Germinal center (tissue), 1 donor: Measurements from ENCODE around the gene CHST11.
"Not testable (repeated sequence)": the region's sequence is repeated elsewhere in the genome, so short reads cannot be mapped to it uniquely, and the experiment has no call there.

Experiments used
- DNase-seq: peaks from one replicate; pipeline ENCODE4 v3.0.0; 2012; ENCODE audit warnings: mixed read lengths, low spot score

CHST11 gene

GRCh38 chr12:104526320-104526719, 69.6 kb downstream of the CHST11 start:
- DNase-seq, result no peak

DNA sequence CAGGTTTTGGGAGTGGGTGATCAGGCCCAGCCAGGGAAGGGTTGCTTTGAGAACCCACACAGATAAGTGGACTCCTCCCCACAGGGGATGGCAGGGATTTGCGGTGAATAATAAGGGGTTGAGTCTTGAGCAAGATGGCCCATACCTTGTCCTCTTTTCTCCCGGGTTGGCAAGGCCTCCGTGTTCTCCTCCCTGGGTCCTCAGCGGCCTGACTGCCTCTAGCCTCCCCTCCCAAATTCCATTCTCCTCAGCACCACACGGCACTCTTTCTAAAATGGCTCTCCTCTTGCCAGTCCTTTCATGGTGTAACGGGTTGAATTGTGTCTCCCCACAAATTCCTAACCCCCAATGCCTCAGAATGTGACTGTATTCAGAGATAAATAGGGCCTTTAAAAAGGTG, 70.0 kb downstream of the CHST11 start:
- DNase-seq, result no peak

- not testable (repeated sequence) for DNase-seq
These were observed 70.9 kb downstream of the CHST11 start for GRCh38 chr12:104527653-104528052.

GRCh38 chr12:104529130-104529874, 72.6 kb downstream of the CHST11 start:
- no peak for DNase-seq

DNA sequence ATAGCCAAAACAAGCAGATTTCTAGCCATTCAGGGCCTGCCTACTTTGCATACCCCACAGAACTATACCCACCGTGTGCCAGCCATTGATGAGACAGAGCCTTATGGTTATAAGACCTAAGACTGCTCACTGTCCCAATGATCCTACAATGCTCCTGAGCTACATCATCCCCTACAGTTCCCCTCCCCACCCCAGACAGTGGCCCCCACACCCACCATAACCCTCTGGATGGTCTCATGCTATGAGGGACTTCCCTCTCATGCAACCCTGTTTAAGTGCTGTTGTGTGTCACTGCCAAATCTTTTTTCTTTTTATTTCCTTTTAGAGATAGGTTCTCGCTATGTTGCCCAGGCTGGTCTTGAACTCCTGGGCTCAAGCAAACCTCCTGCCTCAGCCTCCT, 75.9 kb downstream of the CHST11 start:
- no peak for DNase-seq

- no peak for DNase-seq
These were observed 76.4 kb downstream of the CHST11 start for GRCh38 chr12:104533134-104533533.

DNA sequence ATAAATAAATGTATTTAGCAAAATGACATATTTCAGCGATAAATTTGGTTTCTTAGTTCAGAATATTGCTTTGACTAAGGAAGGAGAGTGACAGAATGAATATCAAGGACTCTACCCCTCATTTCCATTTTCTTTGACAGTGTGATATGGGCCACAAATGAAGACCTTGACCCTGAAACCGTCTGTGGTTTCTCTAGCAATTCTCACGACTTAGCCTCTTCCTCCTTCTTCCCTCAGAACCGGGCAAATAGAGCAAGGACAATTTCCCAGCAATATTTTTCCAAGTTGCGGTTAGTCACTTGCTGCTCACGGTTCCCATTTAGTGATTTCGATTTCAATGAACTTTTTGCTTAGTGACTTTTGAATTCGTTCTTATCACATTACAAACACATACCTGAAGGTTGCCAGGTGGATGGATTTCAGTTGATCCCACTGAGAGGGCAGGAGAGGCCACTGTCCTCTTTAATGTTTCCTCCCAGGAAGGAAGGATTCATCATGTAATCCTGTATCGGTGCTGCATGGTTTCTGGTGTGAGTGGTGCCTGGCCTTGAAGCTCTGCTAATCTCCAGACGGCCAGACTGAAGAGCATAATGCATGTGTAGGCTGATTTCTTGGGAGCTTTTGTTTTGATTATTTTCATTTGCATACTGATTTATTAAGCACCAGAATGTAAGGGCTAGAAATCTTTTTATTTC, 77.6 kb downstream of the CHST11 start:
- DNase-seq, result no peak

- no peak for DNase-seq
These were observed 78.1 kb downstream of the CHST11 start for GRCh38 chr12:104534857-104535248.

- DNase-seq, result no peak
These were observed 78.6 kb downstream of the CHST11 start for GRCh38 chr12:104535369-104535768.

GRCh38 chr12:104536841-104537240, 80.1 kb downstream of the CHST11 start:
- peak; percentile 54 for DNase-seq

- no peak for DNase-seq
These were observed 81.3 kb downstream of the CHST11 start for GRCh38 chr12:104538056-104538455.

GRCh38 chr12:104538891-104539462, 82.2 kb downstream of the CHST11 start:
- DNase-seq, result no peak

DNA sequence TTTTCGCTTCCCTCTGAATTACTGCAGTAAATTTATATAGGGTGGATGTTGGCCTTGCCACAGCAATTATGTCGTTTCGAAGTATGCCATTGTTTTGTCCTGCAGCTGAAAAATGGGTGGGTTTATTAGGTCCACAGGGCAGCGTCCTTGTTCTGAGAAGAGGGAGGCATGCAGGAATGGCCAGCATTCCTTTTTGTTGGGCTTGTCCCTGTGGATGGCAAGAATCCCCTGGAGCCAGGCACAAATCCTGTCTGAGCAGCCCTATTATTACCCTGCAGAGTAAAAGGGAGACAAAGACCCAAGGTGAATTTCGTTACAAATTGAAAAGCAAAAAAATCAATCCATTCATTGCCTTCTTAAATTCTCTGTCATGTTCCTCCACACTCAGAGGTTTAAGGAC, 88.1 kb downstream of the CHST11 start:
- no peak for DNase-seq

DNA sequence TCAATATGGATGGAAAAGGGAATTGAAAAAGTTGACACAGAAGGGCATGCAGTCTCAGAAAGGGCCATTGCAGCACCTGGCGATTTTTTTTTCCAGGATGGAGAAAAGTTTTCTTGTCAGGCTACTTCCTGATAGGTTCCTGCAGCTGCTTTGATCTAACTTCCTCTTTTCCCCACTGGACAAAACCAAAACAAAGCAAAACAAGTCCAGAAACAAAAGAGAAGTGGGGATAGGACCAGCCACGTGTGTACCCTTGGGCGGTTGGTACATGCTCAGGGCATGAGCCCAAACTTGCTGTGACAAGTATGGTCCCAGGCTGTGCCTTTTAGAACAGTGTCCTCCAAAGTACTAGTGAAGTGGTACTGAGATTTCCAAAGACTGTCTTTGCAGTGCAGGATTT, 89.8 kb downstream of the CHST11 start:
- DNase-seq, result no peak

GRCh38 chr12:104547235-104547634, 90.5 kb downstream of the CHST11 start:
- no peak for DNase-seq

DNA sequence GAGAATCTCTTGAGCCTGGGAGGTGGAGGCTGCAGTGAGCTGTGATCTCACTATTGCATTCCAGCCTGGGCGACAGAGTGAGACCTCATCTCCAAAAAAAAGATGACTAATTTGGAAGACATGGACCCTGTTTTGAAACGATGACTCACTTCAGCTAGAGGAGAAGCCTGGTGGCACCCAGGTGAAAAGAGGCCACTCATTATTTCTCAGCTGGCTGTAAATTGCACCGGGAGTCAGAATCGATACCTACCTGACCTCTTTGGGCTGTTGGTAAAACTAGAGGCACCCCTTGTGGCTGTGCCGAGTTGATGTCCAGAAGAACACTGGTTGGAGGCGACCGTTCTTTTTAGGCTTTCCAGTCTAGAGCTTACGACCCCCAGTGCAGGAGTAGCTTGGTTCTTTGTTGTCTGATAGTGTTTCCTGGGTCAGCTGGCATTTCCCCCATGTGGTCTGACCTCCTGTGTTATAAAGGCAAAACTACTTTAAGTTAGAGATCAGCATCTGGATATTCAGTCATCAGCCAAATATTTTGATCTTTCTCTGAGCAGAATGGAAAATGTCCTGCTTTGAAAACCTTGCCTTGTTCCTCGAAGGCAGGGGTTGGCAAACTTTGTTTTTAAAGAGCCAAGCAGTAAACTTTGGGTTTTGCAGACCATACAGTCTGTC, 93.2 kb downstream of the CHST11 start:
- no peak for DNase-seq

DNA sequence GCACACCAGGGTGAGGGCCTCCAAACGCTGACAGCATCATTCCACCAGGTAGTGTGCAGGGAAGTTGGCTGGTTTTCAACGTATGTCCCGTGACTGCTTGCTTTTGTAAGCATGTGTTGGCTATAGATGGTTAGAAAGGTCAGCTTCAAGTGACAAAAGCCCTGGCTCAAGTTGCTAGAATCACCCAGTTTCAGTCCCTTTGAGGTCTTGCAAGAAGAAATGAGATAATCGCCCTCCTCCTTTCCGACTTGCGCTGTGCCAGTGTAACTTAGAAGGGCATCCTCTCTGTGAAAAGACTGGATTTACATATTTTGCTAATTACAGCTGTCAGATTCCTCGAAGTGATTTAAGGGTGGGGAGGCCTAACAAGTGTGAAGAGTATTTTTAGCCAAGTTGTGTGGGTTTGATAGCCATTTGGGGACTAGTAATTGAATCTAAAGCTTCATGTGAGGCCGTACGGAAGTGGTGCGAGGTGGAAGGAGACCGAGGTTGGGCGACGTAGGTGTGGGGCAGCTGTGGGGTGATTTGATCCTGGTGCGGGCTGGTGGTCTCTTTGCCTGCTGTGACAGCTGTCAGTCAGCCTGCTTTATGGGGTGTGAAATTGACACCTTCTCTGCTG, 94.7 kb downstream of the CHST11 start:
- peak; percentile 30 for DNase-seq

DNA sequence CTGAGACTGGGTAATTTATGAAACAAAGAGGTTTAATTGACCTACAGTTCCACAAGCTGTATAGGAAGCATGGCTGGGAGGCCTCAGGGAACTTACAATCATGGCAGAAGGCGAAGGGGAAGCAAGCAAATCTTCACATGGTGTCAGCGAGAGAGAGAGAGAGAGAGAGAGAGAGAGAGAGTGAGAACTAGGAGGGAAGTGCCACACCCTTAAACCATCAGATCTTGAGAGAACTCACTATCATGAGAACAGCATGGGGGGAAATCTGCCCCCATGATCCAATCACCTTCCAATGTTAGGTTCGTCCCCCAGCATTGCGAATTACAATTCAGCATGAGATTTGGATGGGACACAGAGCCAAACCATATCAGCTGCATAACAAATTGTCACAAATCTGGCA, 96.7 kb downstream of the CHST11 start:
- DNase-seq, result no peak

GRCh38 chr12:104555648-104556047, 98.9 kb downstream of the CHST11 start:
- DNase-seq, result no peak

DNA sequence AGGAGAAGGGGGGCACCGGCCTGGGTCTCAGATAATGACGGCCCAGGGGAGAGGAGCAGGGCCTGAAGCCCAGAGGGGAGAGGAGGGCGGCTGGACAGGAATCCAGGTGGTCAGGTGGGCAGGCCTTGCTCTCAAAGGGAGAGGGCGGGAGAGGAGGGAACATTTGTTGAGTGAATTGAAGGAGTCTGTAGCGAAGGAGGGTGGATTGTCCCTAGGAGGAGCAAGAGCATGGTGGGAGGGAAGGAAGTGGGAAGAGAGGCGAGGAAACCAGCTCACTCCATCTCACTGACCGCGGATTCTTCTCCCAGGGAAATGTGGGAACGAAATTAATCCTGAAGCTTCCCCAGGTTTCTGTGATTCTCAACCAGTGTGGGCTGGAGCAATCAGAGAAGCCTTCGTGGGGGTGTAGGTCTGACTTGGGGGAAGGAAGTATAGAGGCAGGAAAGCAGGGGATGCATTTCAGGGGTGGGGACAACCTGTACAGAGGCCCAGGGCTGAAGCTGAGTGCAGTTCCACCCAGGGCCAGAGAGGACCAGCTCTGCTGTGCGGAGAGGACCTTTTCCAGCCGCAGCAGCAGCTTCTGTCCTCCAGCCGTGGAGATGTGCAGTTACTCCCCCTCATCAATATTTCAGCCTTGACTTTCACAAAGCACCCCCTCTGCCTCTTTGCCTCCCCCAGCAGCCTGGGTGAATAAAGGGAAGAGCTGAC, 100.9 kb downstream of the CHST11 start:
- DNase-seq, result no peak

- DNase-seq, result no peak
These were observed 104.1 kb downstream of the CHST11 start for GRCh38 chr12:104560881-104561280.

- no peak for DNase-seq
These were observed 106.0 kb downstream of the CHST11 start for GRCh38 chr12:104562763-104563162.
